Adrenal gland (tissue), 12 donors: ENCODE results near the gene YIF1B. TPM values are rescaled to one million over a fixed set of nuclear protein-coding genes. Genes with fewer than 3 reads are reported as not detected.

Experiments used
- DNase-seq, 7 donors: peaks; one replicate each; pipeline ENCODE4 v3.0.0-alpha.2; 2019 to 2020
- H3K27ac ChIP-seq, 5 donors: fragments of 200-600 bp; sonication (generic) in 4 of 5; 1 replicate in 3 of 5; 2 replicates in 2 of 5; pipeline versions ENCODE4 v1.5.1 to v1.8.0; 2016 to 2020; ENCODE audit warnings: mild to moderate bottlenecking in 1 of 5
- H3K27me3 ChIP-seq: fragments of 200-600 bp; 2 replicates; pipeline ENCODE4 v1.8.0; 2021
- H3K36me3 ChIP-seq, 2 donors: fragments of 200-600 bp; replicated peaks in 1 of 2; 1 replicate in 1 of 2; 2 replicates in 1 of 2; pipeline versions ENCODE4 v1.5.1 to v1.8.0; 2018 to 2022
- H3K4me1 ChIP-seq, 2 donors: fragments of 200-600 bp; replicated peaks in 1 of 2; 1 replicate in 1 of 2; 2 replicates in 1 of 2; pipeline versions ENCODE4 v1.5.1 to v1.8.0; 2018 to 2021
- H3K4me3 ChIP-seq, 4 donors: fragments of 200-600 bp; sonication (generic) in 3 of 4; one replicate each; pipeline ENCODE4 v1.5.1; 2016 to 2018
- H3K9me3 ChIP-seq, 3 donors: fragments of 200-600 bp; sonication (generic) in 1 of 3; replicated peaks in 1 of 3; 1 replicate in 2 of 3; 2 replicates in 1 of 3; pipeline versions ENCODE4 v1.5.1 to v1.8.0; 2016 to 2021
- POLR2A ChIP-seq, 2 donors: fragments of 450-650 bp; IDR thresholded peaks; one replicate each; pipeline ENCODE4 v1.6.1; 2017; ENCODE audit warnings: antibody characterized with exemption in 2 of 2, mild to moderate bottlenecking in 2 of 2, moderate library complexity in 1 of 2
- WGBS, 4 donors: extraction: QIAGEN DNeasy Blood & Tissue Kit in 2 of 4; methylation state at CpG; one replicate each; pipeline versions ENCODE4 v1.1.5 to v1.1.7; 2013 to 2017; 5-methylcytosine and 5-hydroxymethylcytosine counted together
- intact Hi-C, 2 donors: fragments of 100-400 bp; cut with DNase I; formaldehyde crosslinking; loops; one replicate each; pipeline versions ENCODE4 v1.14.1 to v1.15.0; 2022 to 2023
- polyA plus RNA-seq, 3 donors: library from polyadenylated mRNA; stranded (reverse); fragments of 200-250 nt in 2 of 3; fragments of 350-450 nt in 1 of 3; fragmentation: Illumina TruSeq in 1 of 3; extraction: RNeasy Lipid Tissue Mini Kit (QIAGEN cat#74804) in 1 of 3; gene quantifications; one replicate each; pipeline ENCODE4 v1.2.3, GENCODE V29; 2013 to 2014
- total RNA-seq, 9 donors: library from RNA; depleted of rRNA in 4 of 9; stranded (reverse); fragments of >200 nt in 4 of 9; fragments of 120-200 nt in 1 of 9; fragmentation: NEBNext Ultra II Directional in 1 of 9; extraction: Animal tissue kit (Norgen Biotek cat#: 25700) in 1 of 9; gene quantifications; one replicate each; pipeline versions ENCODE4 v1.1.0 to v1.2.4, GENCODE V29; 2013 to 2023
- TF ChIP-seq, protein P1 (sequence below), 6 experiments: fragments of 450-650 bp in 4 of 6; fragments of 200-600 bp in 2 of 6; sonication (generic) in 1 of 6; IDR thresholded peaks; 1 replicate in 5 of 6; 2 replicates in 1 of 6; pipeline versions ENCODE4 v1.5.1 to v1.8.0; 2016 to 2021; ENCODE audit warnings: antibody characterized with exemption in 6 of 6, mild to moderate bottlenecking in 2 of 6, moderate library complexity in 1 of 6
- donor health status: healthy with polysubstance abuse.
- donor health status: Bipolar disorder and iron deficiency.
- donor health status: DM: yes; HTN: yes; CAD: no.
- donor health status: DM: no; HTN: no; CAD: no.
- donor health status: DM: no; HTN: no; CAD: no.
- donor health status: DM: yes; HTN: yes; CAD: no.

Gene YIF1B
- total and polyA plus RNA-seq, 12 donors = 23.5 to 57.0 (median 39.6) TPM

DNA sequence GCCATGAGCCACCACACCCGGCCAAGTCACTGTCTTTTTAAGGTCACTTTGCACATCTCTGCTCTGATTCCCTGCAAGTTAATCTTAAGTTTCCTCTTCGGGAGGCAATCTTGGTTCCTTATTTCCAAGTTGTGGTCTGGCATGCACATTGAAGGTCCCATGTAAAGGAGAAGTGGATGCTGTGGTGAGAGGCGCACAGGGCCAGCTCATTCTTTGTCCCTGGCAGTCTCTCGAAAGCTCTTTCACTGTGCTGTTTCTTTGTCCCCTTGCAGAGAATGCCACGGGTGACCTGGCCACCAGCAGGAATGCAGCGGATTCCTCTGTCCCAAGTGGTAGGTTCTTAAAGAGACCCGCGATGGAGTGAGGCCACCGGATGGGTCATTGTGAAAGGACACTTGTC, 28.1 kb downstream of the YIF1B start:
- WGBS, 4 donors = 70 to 77% (median 72%) methylated on average over 2 to 9 of the region's 9 CpGs
- no peak overlapping the region for H3K4me3 ChIP-seq
- no peaks in the 10 kb centered on the region for H3K9me3 ChIP-seq
- H3K36me3 ChIP-seq = peaks cover 0 to 32% of the 10 kb centered on the region in 2 donors
- H3K27ac ChIP-seq = no peak overlapping the region
- peak in 1 of 7 donors; percentile 32 for DNase-seq
- intact Hi-C loops = no loop called here
- no peaks in the 10 kb centered on the region for H3K27me3 ChIP-seq
- TF ChIP-seq, protein P1, sequence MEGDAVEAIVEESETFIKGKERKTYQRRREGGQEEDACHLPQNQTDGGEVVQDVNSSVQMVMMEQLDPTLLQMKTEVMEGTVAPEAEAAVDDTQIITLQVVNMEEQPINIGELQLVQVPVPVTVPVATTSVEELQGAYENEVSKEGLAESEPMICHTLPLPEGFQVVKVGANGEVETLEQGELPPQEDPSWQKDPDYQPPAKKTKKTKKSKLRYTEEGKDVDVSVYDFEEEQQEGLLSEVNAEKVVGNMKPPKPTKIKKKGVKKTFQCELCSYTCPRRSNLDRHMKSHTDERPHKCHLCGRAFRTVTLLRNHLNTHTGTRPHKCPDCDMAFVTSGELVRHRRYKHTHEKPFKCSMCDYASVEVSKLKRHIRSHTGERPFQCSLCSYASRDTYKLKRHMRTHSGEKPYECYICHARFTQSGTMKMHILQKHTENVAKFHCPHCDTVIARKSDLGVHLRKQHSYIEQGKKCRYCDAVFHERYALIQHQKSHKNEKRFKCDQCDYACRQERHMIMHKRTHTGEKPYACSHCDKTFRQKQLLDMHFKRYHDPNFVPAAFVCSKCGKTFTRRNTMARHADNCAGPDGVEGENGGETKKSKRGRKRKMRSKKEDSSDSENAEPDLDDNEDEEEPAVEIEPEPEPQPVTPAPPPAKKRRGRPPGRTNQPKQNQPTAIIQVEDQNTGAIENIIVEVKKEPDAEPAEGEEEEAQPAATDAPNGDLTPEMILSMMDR (IDR thresholded peaks at IDR 0.05) = no peak
- TF ChIP-seq POLR2A (IDR thresholded peaks at IDR 0.05) = no peak
- H3K4me1 ChIP-seq = peaks cover 0 to 23% of the 10 kb centered on the region in 2 donors

- Histone ChIP-seq H3K36me3 (peaks cover 0 to 18% of the 10 kb centered on the region in 2 donors), H3K4me1 (peaks cover 0 to 32% of the 10 kb centered on the region in 2 donors), H3K27me3 (no peaks in the 10 kb centered on the region), H3K27ac (no peak overlapping the region), H3K4me3 (no peak overlapping the region), H3K9me3 (no peaks in the 10 kb centered on the region)
- intact Hi-C loops = no loop called here
- 58 to 73% (median 64%) methylated on average over 5 of the region's 5 CpGs for WGBS, 4 donors
- no peak for DNase-seq
- TF ChIP-seq POLR2A (IDR thresholded peaks at IDR 0.05) = no peak
- TF ChIP-seq, protein P1 (IDR thresholded peaks at IDR 0.05) = no peak
Measured at GRCh38 chr19:38285567-38285966, 30.2 kb downstream of the YIF1B start.

DNA sequence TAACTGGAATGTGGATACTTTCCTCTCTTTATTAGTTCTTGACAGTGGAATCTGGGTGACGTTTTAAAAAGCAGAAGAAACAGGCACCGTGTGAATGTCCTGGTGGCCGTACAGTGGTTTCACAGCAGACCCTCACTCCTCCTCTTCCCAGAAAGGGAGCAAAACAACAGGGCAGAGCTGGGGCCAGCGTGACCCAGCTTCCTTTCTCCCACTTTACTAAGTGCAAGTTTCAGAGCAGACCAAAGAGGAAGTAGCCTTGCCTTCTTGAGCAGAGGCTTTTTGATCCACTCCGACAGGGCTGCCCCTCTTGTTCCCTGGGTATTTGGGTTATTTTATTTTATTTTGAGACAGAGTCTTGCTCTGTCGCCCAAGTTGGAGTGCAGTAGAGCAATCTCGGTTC, 31.3 kb downstream of the YIF1B start:
- Histone ChIP-seq H3K27me3 (no peaks in the 10 kb centered on the region), H3K4me3 (no peak overlapping the region), H3K36me3 (peaks cover 0 to 8% of the 10 kb centered on the region in 2 donors), H3K9me3 (no peaks in the 10 kb centered on the region), H3K27ac (peak overlapping the region in 2 of 5 donors; percentile 30 to 56), H3K4me1 (peaks cover 0 to 32% of the 10 kb centered on the region in 2 donors)
- peak in 1 of 7 donors; percentile 31 for DNase-seq
- intact Hi-C loops = no loop called here
- TF ChIP-seq, protein P1 (IDR thresholded peaks at IDR 0.05) = no peak
- no peak for TF ChIP-seq POLR2A (IDR thresholded peaks at IDR 0.05)
- WGBS, 4 donors = 62 to 73% (median 68%) methylated on average over 7 of the region's 7 CpGs

GRCh38 chr19:38283271-38283670, 32.5 kb downstream of the YIF1B start:
- 93 to 95% (median 94%) methylated on average over 8 of the region's 8 CpGs for WGBS, 4 donors
- no peak overlapping the region for H3K4me3 ChIP-seq
- peak overlapping the region in 1 of 5 donors; percentile 20 for H3K27ac ChIP-seq
- H3K27me3 ChIP-seq = no peaks in the 10 kb centered on the region
- peaks cover 0 to 4% of the 10 kb centered on the region in 2 donors for H3K36me3 ChIP-seq
- intact Hi-C loops = no loop called here
- H3K4me1 ChIP-seq = peaks cover 5 to 39% of the 10 kb centered on the region in 2 donors
- DNase-seq = no peak
- H3K9me3 ChIP-seq = no peaks in the 10 kb centered on the region
- no peak for TF ChIP-seq POLR2A (IDR thresholded peaks at IDR 0.05)
- TF ChIP-seq, protein P1 (IDR thresholded peaks at IDR 0.05) = no peak
